ENCODE measurements around the gene OR5B2.

Gene OR5B2

GRCh38 chr11:58428021-58428420 is at the start of gene OR5B2:
Gene OR5B2 (minus strand): TSS chr11:58428121. CDS start chr11:58423261, 4,860 bp downstream.
- Histone ChIP-seq H3K27ac (ENCODE audit: low read depth in 2 of 2, low read length in 2 of 2) (no peak within 1 kb of the TSS), H3K9me3 (ENCODE audit: control insufficient read depth in 2 of 2, low read length in 2 of 2) (no peaks in the 10 kb centered on the region), H3K36me3 (ENCODE audit: control insufficient read depth in 2 of 2, insufficient read depth in 2 of 2, low read length in 2 of 2) (no peaks in the 10 kb centered on the region), H3K4me1 (ENCODE audit: control insufficient read depth in 2 of 2, insufficient read depth in 2 of 2, low read length in 2 of 2) (no peaks in the 10 kb centered on the region), H3K27me3 (ENCODE audit: control insufficient read depth in 2 of 2, insufficient read depth in 2 of 2, low read length in 2 of 2) (no peaks in the 10 kb centered on the region), H3K9ac (ENCODE audit: low read depth in 1 of 2, low read length in 2 of 2) (no peak within 1 kb of the TSS), H3K4me3 (ENCODE audit: low read length in 2 of 2) (no peak within 1 kb of the TSS)

- Histone ChIP-seq H3K27ac (ENCODE audit: low read depth in 2 of 2, low read length in 2 of 2) (no peak overlapping the region), H3K9ac (ENCODE audit: low read depth in 1 of 2, low read length in 2 of 2) (no peak overlapping the region), H3K9me3 (ENCODE audit: control insufficient read depth in 2 of 2, low read length in 2 of 2) (peaks cover 0 to 8% of the 10 kb centered on the region in 2 donors), H3K4me3 (ENCODE audit: low read length in 2 of 2) (no peak overlapping the region), H3K27me3 (ENCODE audit: control insufficient read depth in 2 of 2, insufficient read depth in 2 of 2, low read length in 2 of 2) (no peaks in the 10 kb centered on the region), H3K4me1 (ENCODE audit: control insufficient read depth in 2 of 2, insufficient read depth in 2 of 2, low read length in 2 of 2) (no peaks in the 10 kb centered on the region), H3K36me3 (ENCODE audit: control insufficient read depth in 2 of 2, insufficient read depth in 2 of 2, low read length in 2 of 2) (no peaks in the 10 kb centered on the region)
Measured at GRCh38 chr11:58471892-58472291, 44.0 kb upstream of the OR5B2 start.

- Histone ChIP-seq H3K27ac (ENCODE audit: low read depth in 2 of 2, low read length in 2 of 2) (no peak overlapping the region), H3K4me1 (ENCODE audit: control insufficient read depth in 2 of 2, insufficient read depth in 2 of 2, low read length in 2 of 2) (no peaks in the 10 kb centered on the region), H3K4me3 (ENCODE audit: low read length in 2 of 2) (no peak overlapping the region), H3K27me3 (ENCODE audit: control insufficient read depth in 2 of 2, insufficient read depth in 2 of 2, low read length in 2 of 2) (no peaks in the 10 kb centered on the region), H3K9ac (ENCODE audit: low read depth in 1 of 2, low read length in 2 of 2) (no peak overlapping the region), H3K36me3 (ENCODE audit: control insufficient read depth in 2 of 2, insufficient read depth in 2 of 2, low read length in 2 of 2) (no peaks in the 10 kb centered on the region), H3K9me3 (ENCODE audit: control insufficient read depth in 2 of 2, low read length in 2 of 2) (peaks cover 0 to under 1% of the 10 kb centered on the region in 2 donors)
Measured at GRCh38 chr11:58466293-58466692, 38.4 kb upstream of the OR5B2 start.

DNA sequence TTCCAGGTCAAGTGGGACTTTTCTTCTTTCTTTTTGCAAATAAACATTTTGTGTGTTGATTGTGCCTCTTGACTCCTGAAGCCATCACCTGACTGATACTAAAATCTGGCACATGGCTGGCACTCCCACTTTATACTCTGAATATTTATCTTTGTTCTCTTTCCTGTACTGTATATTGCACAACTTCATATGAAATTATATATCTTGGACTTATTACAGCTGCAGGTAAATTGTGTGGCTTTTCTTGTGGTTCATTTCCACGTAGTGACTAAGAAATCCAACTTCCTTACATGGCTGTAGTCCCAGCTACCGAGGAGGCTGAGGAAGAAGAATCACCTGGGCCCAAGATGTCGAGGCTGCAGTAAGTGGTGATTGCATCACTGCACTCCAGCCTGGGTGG is 37.8 kb upstream of the OR5B2 start:
- Histone ChIP-seq H3K4me3 (ENCODE audit: low read length in 2 of 2) (no peak overlapping the region), H3K9me3 (ENCODE audit: control insufficient read depth in 2 of 2, low read length in 2 of 2) (no peaks in the 10 kb centered on the region), H3K27ac (ENCODE audit: low read depth in 2 of 2, low read length in 2 of 2) (no peak overlapping the region), H3K36me3 (ENCODE audit: control insufficient read depth in 2 of 2, insufficient read depth in 2 of 2, low read length in 2 of 2) (no peaks in the 10 kb centered on the region), H3K27me3 (ENCODE audit: control insufficient read depth in 2 of 2, insufficient read depth in 2 of 2, low read length in 2 of 2) (no peaks in the 10 kb centered on the region), H3K4me1 (ENCODE audit: control insufficient read depth in 2 of 2, insufficient read depth in 2 of 2, low read length in 2 of 2) (no peaks in the 10 kb centered on the region), H3K9ac (ENCODE audit: low read depth in 1 of 2, low read length in 2 of 2) (no peak overlapping the region)

- Histone ChIP-seq H3K9ac (ENCODE audit: low read depth in 1 of 2, low read length in 2 of 2) (no peak overlapping the region), H3K27ac (ENCODE audit: low read depth in 2 of 2, low read length in 2 of 2) (no peak overlapping the region), H3K4me3 (ENCODE audit: low read length in 2 of 2) (no peak overlapping the region), H3K9me3 (ENCODE audit: control insufficient read depth in 2 of 2, low read length in 2 of 2) (no peaks in the 10 kb centered on the region), H3K36me3 (ENCODE audit: control insufficient read depth in 2 of 2, insufficient read depth in 2 of 2, low read length in 2 of 2) (no peaks in the 10 kb centered on the region), H3K27me3 (ENCODE audit: control insufficient read depth in 2 of 2, insufficient read depth in 2 of 2, low read length in 2 of 2) (no peaks in the 10 kb centered on the region), H3K4me1 (ENCODE audit: control insufficient read depth in 2 of 2, insufficient read depth in 2 of 2, low read length in 2 of 2) (no peaks in the 10 kb centered on the region)
Measured at GRCh38 chr11:58451585-58451984, 23.7 kb upstream of the OR5B2 start.

DNA sequence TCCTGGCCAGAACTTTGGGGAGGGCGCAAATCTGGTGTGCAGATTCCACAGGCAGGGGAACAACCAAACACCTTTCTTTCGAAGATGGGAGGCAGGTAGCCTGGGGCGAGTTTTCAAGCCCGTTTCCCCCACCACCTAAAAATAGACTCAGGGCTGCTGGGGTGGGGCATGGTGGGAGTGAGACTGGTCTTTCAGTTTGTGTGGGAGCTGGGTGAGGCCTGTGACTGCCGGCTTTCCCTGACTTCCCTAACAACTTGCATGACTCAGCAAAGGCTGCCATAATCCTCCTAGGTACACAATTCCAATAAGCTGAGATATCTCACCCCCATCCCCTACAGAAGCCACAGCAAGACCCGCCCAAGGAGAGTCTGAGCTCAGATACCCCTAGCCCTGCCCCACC is 18.4 kb upstream of the OR5B2 start:
- Histone ChIP-seq H3K9ac (ENCODE audit: low read depth in 1 of 2, low read length in 2 of 2) (no peak overlapping the region), H3K4me1 (ENCODE audit: control insufficient read depth in 2 of 2, insufficient read depth in 2 of 2, low read length in 2 of 2) (no peaks in the 10 kb centered on the region), H3K9me3 (ENCODE audit: control insufficient read depth in 2 of 2, low read length in 2 of 2) (peaks cover 4 to 6% of the 10 kb centered on the region in 2 donors), H3K4me3 (ENCODE audit: low read length in 2 of 2) (no peak overlapping the region), H3K27me3 (ENCODE audit: control insufficient read depth in 2 of 2, insufficient read depth in 2 of 2, low read length in 2 of 2) (peaks cover 0 to 3% of the 10 kb centered on the region in 2 donors), H3K36me3 (ENCODE audit: control insufficient read depth in 2 of 2, insufficient read depth in 2 of 2, low read length in 2 of 2) (no peaks in the 10 kb centered on the region), H3K27ac (ENCODE audit: low read depth in 2 of 2, low read length in 2 of 2) (no peak overlapping the region)

DNA sequence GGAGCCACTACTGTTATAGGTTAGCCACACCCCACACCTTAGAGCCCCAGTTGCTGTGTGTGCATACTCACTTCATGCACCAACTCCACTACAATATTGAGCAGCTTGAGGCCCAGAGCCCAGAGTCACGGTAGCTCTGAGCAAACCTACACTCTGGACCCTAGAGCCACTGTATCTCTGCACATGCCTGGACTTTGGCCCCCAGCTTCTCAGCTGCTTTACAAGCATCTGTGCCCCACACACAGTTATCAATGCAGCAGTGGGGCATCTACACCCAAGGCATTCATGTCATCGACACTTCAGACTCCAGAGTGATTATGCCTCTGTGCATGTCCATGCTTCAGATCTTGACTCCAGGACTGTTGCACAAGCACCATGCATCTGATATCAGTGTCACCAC is 16.4 kb upstream of the OR5B2 start:
- H3K9ac ChIP-seq (ENCODE audit: low read depth in 1 of 2, low read length in 2 of 2) = no peak overlapping the region
- peaks cover 0 to 3% of the 10 kb centered on the region in 2 donors for H3K27me3 ChIP-seq (ENCODE audit: control insufficient read depth in 2 of 2, insufficient read depth in 2 of 2, low read length in 2 of 2)
- H3K9me3 ChIP-seq (ENCODE audit: control insufficient read depth in 2 of 2, low read length in 2 of 2) = peaks cover 4 to 6% of the 10 kb centered on the region in 2 donors
- no peaks in the 10 kb centered on the region for H3K4me1 ChIP-seq (ENCODE audit: control insufficient read depth in 2 of 2, insufficient read depth in 2 of 2, low read length in 2 of 2)
- no peak overlapping the region for H3K4me3 ChIP-seq (ENCODE audit: low read length in 2 of 2)
- no peak overlapping the region for H3K27ac ChIP-seq (ENCODE audit: low read depth in 2 of 2, low read length in 2 of 2)
- no peaks in the 10 kb centered on the region for H3K36me3 ChIP-seq (ENCODE audit: control insufficient read depth in 2 of 2, insufficient read depth in 2 of 2, low read length in 2 of 2)

DNA sequence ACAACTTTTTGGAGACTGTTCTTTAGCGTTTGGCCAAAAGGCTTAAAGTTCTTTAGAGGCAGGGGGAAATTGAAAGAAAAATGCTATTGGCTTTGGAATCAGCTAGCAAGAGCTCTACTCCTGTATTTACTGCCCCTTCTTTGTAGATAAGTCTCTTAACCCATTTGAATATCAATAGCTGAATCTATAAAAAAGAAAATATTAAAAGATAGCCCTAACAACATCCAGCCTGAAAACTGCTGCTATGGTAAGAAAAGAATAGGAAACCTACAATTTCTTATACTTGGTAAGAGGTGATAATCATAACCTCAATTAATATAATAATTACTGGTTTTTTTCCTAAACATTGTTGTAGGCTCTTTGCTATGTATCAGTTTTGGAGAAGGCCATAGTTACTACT is 14.2 kb upstream of the OR5B2 start, which contains the start of gene OR5B12:
Gene OR5B12, minus strand, starts transcription at position 101 of the 400 bp plus-strand sequence. CDS start 2,085 bp downstream, outside the sequence.
- no peaks in the 10 kb centered on the region for H3K4me1 ChIP-seq (ENCODE audit: control insufficient read depth in 2 of 2, insufficient read depth in 2 of 2, low read length in 2 of 2)
- peaks cover 0 to 3% of the 10 kb centered on the region in 2 donors for H3K27me3 ChIP-seq (ENCODE audit: control insufficient read depth in 2 of 2, insufficient read depth in 2 of 2, low read length in 2 of 2)
- H3K9me3 ChIP-seq (ENCODE audit: control insufficient read depth in 2 of 2, low read length in 2 of 2) = peaks cover 4 to 6% of the 10 kb centered on the region in 2 donors
- no peak within 1 kb of the TSS for H3K9ac ChIP-seq (ENCODE audit: low read depth in 1 of 2, low read length in 2 of 2)
- H3K36me3 ChIP-seq (ENCODE audit: control insufficient read depth in 2 of 2, insufficient read depth in 2 of 2, low read length in 2 of 2) = no peaks in the 10 kb centered on the region
- H3K4me3 ChIP-seq (ENCODE audit: low read length in 2 of 2) = no peak within 1 kb of the TSS
- H3K27ac ChIP-seq (ENCODE audit: low read depth in 2 of 2, low read length in 2 of 2) = no peak within 1 kb of the TSS

GRCh38 chr11:58438486-58438885 is 10.6 kb upstream of the OR5B2 start:
- no peaks in the 10 kb centered on the region for H3K4me1 ChIP-seq (ENCODE audit: control insufficient read depth in 2 of 2, insufficient read depth in 2 of 2, low read length in 2 of 2)
- no peaks in the 10 kb centered on the region for H3K9me3 ChIP-seq (ENCODE audit: control insufficient read depth in 2 of 2, low read length in 2 of 2)
- no peak overlapping the region for H3K9ac ChIP-seq (ENCODE audit: low read depth in 1 of 2, low read length in 2 of 2)
- no peak overlapping the region for H3K4me3 ChIP-seq (ENCODE audit: low read length in 2 of 2)
- no peaks in the 10 kb centered on the region for H3K27me3 ChIP-seq (ENCODE audit: control insufficient read depth in 2 of 2, insufficient read depth in 2 of 2, low read length in 2 of 2)
- no peak overlapping the region for H3K27ac ChIP-seq (ENCODE audit: low read depth in 2 of 2, low read length in 2 of 2)
- H3K36me3 ChIP-seq (ENCODE audit: control insufficient read depth in 2 of 2, insufficient read depth in 2 of 2, low read length in 2 of 2) = no peaks in the 10 kb centered on the region

DNA sequence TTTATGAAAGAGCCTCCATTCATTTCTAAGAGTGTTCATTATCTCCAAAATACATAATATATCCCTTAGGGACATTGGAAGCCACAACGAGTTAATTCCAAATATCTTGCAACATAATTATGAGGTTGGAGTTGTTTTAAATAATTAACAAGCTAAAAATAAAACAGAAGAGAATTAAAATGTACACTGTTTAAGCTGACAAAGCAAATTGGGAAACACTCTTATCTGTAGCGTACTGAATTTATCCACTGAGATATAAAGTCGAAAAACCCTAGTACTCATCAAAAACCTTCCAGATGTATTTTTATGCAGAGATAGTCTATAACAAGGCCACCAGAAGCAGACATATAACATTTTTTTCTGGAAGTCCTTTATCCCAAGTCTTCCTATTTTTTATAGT is 6.3 kb upstream of the OR5B2 start:
- no peaks in the 10 kb centered on the region for H3K9me3 ChIP-seq (ENCODE audit: control insufficient read depth in 2 of 2, low read length in 2 of 2)

More for the DNA sequence above, 6.3 kb upstream of the OR5B2 start:
- Histone ChIP-seq H3K36me3 (ENCODE audit: control insufficient read depth in 2 of 2, insufficient read depth in 2 of 2, low read length in 2 of 2) (no peaks in the 10 kb centered on the region), H3K27ac (ENCODE audit: low read depth in 2 of 2, low read length in 2 of 2) (no peak overlapping the region), H3K4me1 (ENCODE audit: control insufficient read depth in 2 of 2, insufficient read depth in 2 of 2, low read length in 2 of 2) (no peaks in the 10 kb centered on the region), H3K9ac (ENCODE audit: low read depth in 1 of 2, low read length in 2 of 2) (no peak overlapping the region), H3K27me3 (ENCODE audit: control insufficient read depth in 2 of 2, insufficient read depth in 2 of 2, low read length in 2 of 2) (no peaks in the 10 kb centered on the region), H3K4me3 (ENCODE audit: low read length in 2 of 2) (no peak overlapping the region)

All from mucosa of rectum (tissue), 2 donors.